K562 (cell line): Measurements from ENCODE around the gene OR4K14. TPM values are rescaled to one million over a fixed set of nuclear protein-coding genes. Genes with fewer than 3 reads are reported as not detected.
A peak's percentile ranks its signal among the peaks of the same experiment; 100 is the strongest.

Experiments
- ARID1B ChIP-seq: fragments of 450-650 bp; IDR thresholded peaks from 2 replicates; pipeline ENCODE4 v1.6.1; 2016; ENCODE audit warnings: antibody characterized with exemption, mild to moderate bottlenecking, inconsistent platforms
- CHCHD3 ChIP-seq: fragments of 250-450 bp; sonication (Bioruptor Pico); IDR thresholded peaks from 2 replicates; pipeline ENCODE4 v2.1.2; 2022; ENCODE audit warnings: mild to moderate bottlenecking
- CREB5 ChIP-seq: fragments of 250-450 bp; sonication (Bioruptor Pico); IDR thresholded peaks from 2 replicates; pipeline ENCODE4 v1.5.0; 2020; ENCODE audit warnings: mild to moderate bottlenecking
- FOXJ2 ChIP-seq: fragments of 200-800 bp; sonication (Bioruptor generic); IDR thresholded peaks from 2 replicates; pipeline ENCODE4 v1.6.1; 2016; ENCODE audit warnings: missing genetic modification characterization, missing compliant biosample characterization
- HBP1 ChIP-seq: fragments of 450-650 bp; formaldehyde crosslinking; IDR thresholded peaks from 2 replicates; pipeline ENCODE4 v1.4.0; 2022; ENCODE audit warnings: missing genetic modification characterization
- HNRNPK ChIP-seq: fragments of 200-400 bp; formaldehyde crosslinking; IDR thresholded peaks from one replicate; pipeline ENCODE4 v1.6.1; 2018; ENCODE audit warnings: mild to moderate bottlenecking, low read depth, low read length; ENCODE audit not compliant: poor library complexity, severe bottlenecking
- IRF1 ChIP-seq: sonication (generic); formaldehyde crosslinking; IDR thresholded peaks from 2 replicates; pipeline ENCODE4 v1.8.0; 2022; ENCODE audit warnings: missing genetic modification reagents, mild to moderate bottlenecking, borderline replicate concordance
- POU5F1 ChIP-seq: fragments of 150-350 bp; IDR thresholded peaks from 2 replicates; pipeline ENCODE4 v1.6.1; 2014; ENCODE audit warnings: borderline replicate concordance, low read length, low read depth, mild to moderate bottlenecking; ENCODE audit not compliant: partially characterized antibody
- PPARD ChIP-seq: fragments of 250-450 bp; sonication (Bioruptor Pico); IDR thresholded peaks from 2 replicates; pipeline ENCODE4 v1.8.0; 2022; ENCODE audit warnings: inconsistent platforms, mild to moderate bottlenecking, moderate library complexity
- SOX6 ChIP-seq: fragments of 450-650 bp; IDR thresholded peaks from 2 replicates; pipeline ENCODE4 v1.6.1; 2014; ENCODE audit warnings: mild to moderate bottlenecking
- STAT5A ChIP-seq: IDR thresholded peaks from 2 replicates; pipeline ENCODE4 v1.6.1; 2012; ENCODE audit warnings: low read length, inconsistent platforms, borderline replicate concordance
- ZFX ChIP-seq: sonication (generic); formaldehyde crosslinking; IDR thresholded peaks from 2 replicates; pipeline ENCODE4 v1.8.0; 2022; ENCODE audit warnings: mild to moderate bottlenecking, missing genetic modification reagents, moderate library complexity
- ZNF274 ChIP-seq: IDR thresholded peaks from 2 replicates; pipeline ENCODE4 v1.6.1; 2011; ENCODE audit warnings: low read depth, mild to moderate bottlenecking, low read length, moderate library complexity, borderline replicate concordance
- ZNF512 ChIP-seq: IDR thresholded peaks from 2 replicates; pipeline ENCODE4 v1.6.1; 2016; ENCODE audit warnings: missing genetic modification characterization, missing compliant biosample characterization
- polyA plus RNA-seq, 8 experiments: library from polyadenylated mRNA; depleted of rRNA in 4 of 8; stranded (reverse) in 5 of 8; unstranded in 3 of 8; fragments of >200 nt; fragmentation: Nextera tagmentation in 2 of 8; fragmentation: Illumina TruSeq in 1 of 8; extraction: Ambion mirVana in 2 of 8; extraction: Trizol in 1 of 8; gene quantifications; 2 replicates each; pipeline versions ENCODE4 v1.2.1 to v1.2.3, GENCODE V29; 2011 to 2014; ENCODE audit warnings: inconsistent platforms in 1 of 8, missing spikeins in 1 of 8
- total RNA-seq, 7 experiments: library from RNA; depleted of rRNA in 6 of 7; stranded (reverse); fragments of >200 nt in 6 of 7; fragmentation: Illumina TruSeq in 2 of 7; extraction: Trizol in 2 of 7; gene quantifications; 2 replicates each; pipeline versions ENCODE4 v1.2.1 to v1.2.3, GENCODE V29; 2011 to 2021; ENCODE audit warnings: low replicate concordance in 1 of 7
- TF ChIP-seq, protein P1 (sequence below): fragments of 450-650 bp; IDR thresholded peaks from 2 replicates; pipeline ENCODE4 v1.6.1; 2017; ENCODE audit warnings: antibody characterized with exemption
- TF ChIP-seq, protein P2 (sequence below): sonication (generic); formaldehyde crosslinking; IDR thresholded peaks from 2 replicates; pipeline ENCODE4 v1.8.1; 2023; ENCODE audit warnings: mild to moderate bottlenecking, missing genetic modification reagents, moderate library complexity
- TF ChIP-seq, protein P3 (sequence below): fragments of 250-450 bp; sonication (Bioruptor Pico); IDR thresholded peaks from 2 replicates; pipeline ENCODE4 v1.5.0; 2021
- TF ChIP-seq, protein P4 (sequence below): sonication (generic); formaldehyde crosslinking; IDR thresholded peaks from 2 replicates; pipeline ENCODE4 v1.8.0; 2022; ENCODE audit warnings: mild to moderate bottlenecking, low read depth, missing genetic modification reagents

OR4K14 gene
- total and polyA plus RNA-seq, 9 of the 15 experiments (the other 6 are each of a cell fraction or from before 2014, with no cell fraction given) = not detected

GRCh38 chr14:20048202-20048601 lies 29.1 kb upstream of the OR4K14 start (continued):
- no peak for TF ChIP-seq POU5F1
- no peak for TF ChIP-seq PPARD (CRISPR knock-in tag)
- TF ChIP-seq CHCHD3 (CRISPR knock-in tag) = no peak
- TF ChIP-seq ARID1B = peak; percentile 49
- no peak for TF ChIP-seq HNRNPK
- TF ChIP-seq HBP1 (CRISPR knock-in tag) = no peak
- TF ChIP-seq, protein P1, sequence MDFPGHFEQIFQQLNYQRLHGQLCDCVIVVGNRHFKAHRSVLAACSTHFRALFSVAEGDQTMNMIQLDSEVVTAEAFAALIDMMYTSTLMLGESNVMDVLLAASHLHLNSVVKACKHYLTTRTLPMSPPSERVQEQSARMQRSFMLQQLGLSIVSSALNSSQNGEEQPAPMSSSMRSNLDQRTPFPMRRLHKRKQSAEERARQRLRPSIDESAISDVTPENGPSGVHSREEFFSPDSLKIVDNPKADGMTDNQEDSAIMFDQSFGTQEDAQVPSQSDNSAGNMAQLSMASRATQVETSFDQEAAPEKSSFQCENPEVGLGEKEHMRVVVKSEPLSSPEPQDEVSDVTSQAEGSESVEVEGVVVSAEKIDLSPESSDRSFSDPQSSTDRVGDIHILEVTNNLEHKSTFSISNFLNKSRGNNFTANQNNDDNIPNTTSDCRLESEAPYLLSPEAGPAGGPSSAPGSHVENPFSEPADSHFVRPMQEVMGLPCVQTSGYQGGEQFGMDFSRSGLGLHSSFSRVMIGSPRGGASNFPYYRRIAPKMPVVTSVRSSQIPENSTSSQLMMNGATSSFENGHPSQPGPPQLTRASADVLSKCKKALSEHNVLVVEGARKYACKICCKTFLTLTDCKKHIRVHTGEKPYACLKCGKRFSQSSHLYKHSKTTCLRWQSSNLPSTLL = no peak
- no peak for TF ChIP-seq ZNF512
- TF ChIP-seq IRF1 = no peak
- TF ChIP-seq ZFX = no peak
- TF ChIP-seq, protein P2, sequence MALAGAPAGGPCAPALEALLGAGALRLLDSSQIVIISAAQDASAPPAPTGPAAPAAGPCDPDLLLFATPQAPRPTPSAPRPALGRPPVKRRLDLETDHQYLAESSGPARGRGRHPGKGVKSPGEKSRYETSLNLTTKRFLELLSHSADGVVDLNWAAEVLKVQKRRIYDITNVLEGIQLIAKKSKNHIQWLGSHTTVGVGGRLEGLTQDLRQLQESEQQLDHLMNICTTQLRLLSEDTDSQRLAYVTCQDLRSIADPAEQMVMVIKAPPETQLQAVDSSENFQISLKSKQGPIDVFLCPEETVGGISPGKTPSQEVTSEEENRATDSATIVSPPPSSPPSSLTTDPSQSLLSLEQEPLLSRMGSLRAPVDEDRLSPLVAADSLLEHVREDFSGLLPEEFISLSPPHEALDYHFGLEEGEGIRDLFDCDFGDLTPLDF (CRISPR knock-in tag) = no peak
- TF ChIP-seq, protein P3, sequence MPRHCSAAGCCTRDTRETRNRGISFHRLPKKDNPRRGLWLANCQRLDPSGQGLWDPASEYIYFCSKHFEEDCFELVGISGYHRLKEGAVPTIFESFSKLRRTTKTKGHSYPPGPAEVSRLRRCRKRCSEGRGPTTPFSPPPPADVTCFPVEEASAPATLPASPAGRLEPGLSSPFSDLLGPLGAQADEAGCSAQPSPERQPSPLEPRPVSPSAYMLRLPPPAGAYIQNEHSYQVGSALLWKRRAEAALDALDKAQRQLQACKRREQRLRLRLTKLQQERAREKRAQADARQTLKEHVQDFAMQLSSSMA (CRISPR knock-in tag) = no peak
- no peak for TF ChIP-seq CREB5 (CRISPR knock-in tag)
- TF ChIP-seq SOX6 = peak; percentile 72; the same call in 1 of the 2 replicates
- no peak for TF ChIP-seq STAT5A
- no peak for TF ChIP-seq ZNF274
- TF ChIP-seq FOXJ2 (tag) = peak; percentile 61
- TF ChIP-seq, protein P4, sequence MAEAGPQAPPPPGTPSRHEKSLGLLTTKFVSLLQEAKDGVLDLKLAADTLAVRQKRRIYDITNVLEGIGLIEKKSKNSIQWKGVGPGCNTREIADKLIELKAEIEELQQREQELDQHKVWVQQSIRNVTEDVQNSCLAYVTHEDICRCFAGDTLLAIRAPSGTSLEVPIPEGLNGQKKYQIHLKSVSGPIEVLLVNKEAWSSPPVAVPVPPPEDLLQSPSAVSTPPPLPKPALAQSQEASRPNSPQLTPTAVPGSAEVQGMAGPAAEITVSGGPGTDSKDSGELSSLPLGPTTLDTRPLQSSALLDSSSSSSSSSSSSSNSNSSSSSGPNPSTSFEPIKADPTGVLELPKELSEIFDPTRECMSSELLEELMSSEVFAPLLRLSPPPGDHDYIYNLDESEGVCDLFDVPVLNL = no peak
